Measurements from ENCODE around the gene IFNA14. TPM values are rescaled to one million over a fixed set of nuclear protein-coding genes. Genes with fewer than 3 reads are reported as not detected.
A peak's percentile ranks its signal among the peaks of the same experiment; 100 is the strongest.
"Not testable (repeated sequence)": the region's sequence is repeated elsewhere in the genome, so short reads cannot be mapped to it uniquely, and the experiment has no call there.

Gene IFNA14
- total RNA-seq, 1 donor from 2014 or later: not detected

GRCh38 chr9:21210311-21210710 is 29.5 kb downstream of the IFNA14 start:
- Histone ChIP-seq H3K4me3 (no peak overlapping the region), H3K27me3 (ENCODE audit: low read depth) (no peaks in the 10 kb centered on the region), H3K27ac (no peak overlapping the region), H3K9me3 (no peaks in the 10 kb centered on the region), H3K36me3 (no peaks in the 10 kb centered on the region), H3K4me1 (no peaks in the 10 kb centered on the region)
- intact Hi-C loops (cut with DNase I): no loop called here
- DNase-seq (no peak), ATAC-seq (no peak)
- no peak for TF ChIP-seq CTCF (IDR thresholded peaks at IDR 0.05)

- DNase-seq; H3K4me1 ChIP-seq; H3K27ac ChIP-seq; intact Hi-C loops (cut with DNase I); H3K27me3 ChIP-seq (ENCODE audit: low read depth); H3K9me3 ChIP-seq; H3K4me3 ChIP-seq; H3K36me3 ChIP-seq; ATAC-seq: not testable (repeated sequence)
Measured at GRCh38 chr9:21207043-21207442, 32.8 kb downstream of the IFNA14 start, which contains the start of gene IFNA10. Gene IFNA10 (minus strand): TSS chr9:21207143. CDS start chr9:21207097, 46 bp downstream.

DNA sequence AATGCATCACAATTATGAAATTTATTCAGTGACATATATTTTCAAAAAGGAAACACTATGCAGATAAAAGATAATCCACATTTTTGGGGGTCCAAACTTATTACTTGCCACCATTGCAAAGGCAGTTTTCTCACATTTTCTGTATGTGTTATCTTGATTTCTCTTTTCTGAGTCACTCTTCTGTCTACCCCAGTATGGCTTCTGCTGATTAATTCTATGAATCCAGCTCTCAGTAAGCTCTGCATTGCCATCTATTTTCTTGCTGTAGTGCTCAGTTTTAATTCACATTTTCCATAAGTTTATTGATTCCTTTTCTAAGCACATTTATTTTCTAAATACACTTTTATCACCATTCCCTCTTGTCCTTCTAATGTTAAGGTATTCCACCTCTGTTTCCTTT is 34.6 kb downstream of the IFNA14 start:
- Histone ChIP-seq H3K36me3 (no peaks in the 10 kb centered on the region), H3K4me1 (no peaks in the 10 kb centered on the region), H3K27me3 (ENCODE audit: low read depth) (no peaks in the 10 kb centered on the region), H3K27ac (no peak overlapping the region), H3K9me3 (no peaks in the 10 kb centered on the region), H3K4me3 (no peak overlapping the region)
- ATAC-seq (no peak), DNase-seq (no peak)
- TF ChIP-seq CTCF (IDR thresholded peaks at IDR 0.05): no peak
- intact Hi-C loops (cut with DNase I): no loop called here

- H3K4me3 ChIP-seq; H3K4me1 ChIP-seq; intact Hi-C loops (cut with DNase I); H3K27ac ChIP-seq; DNase-seq; H3K36me3 ChIP-seq; H3K9me3 ChIP-seq; H3K27me3 ChIP-seq (ENCODE audit: low read depth); ATAC-seq: not testable (repeated sequence)
Measured at GRCh38 chr9:21202105-21202504, 37.7 kb downstream of the IFNA14 start, which contains the start of gene IFNA7. Gene IFNA7 (minus strand): TSS chr9:21202205. CDS start chr9:21202165, 40 bp downstream.

- ATAC-seq: peak; percentile 84 to 86
- H3K4me3 ChIP-seq; intact Hi-C loops (cut with DNase I); H3K27me3 ChIP-seq (ENCODE audit: low read depth); DNase-seq; H3K9me3 ChIP-seq; H3K4me1 ChIP-seq; H3K27ac ChIP-seq; H3K36me3 ChIP-seq: not testable (repeated sequence)
- peak; percentile 63 for TF ChIP-seq CTCF (IDR thresholded peaks at IDR 0.05)
Measured at GRCh38 chr9:21194867-21195776, 44.7 kb downstream of the IFNA14 start.

Other genes starting within 250 kb of the IFNA14 start
- 13.5 TPM for gene HACD4, start 208.4 kb downstream of the IFNA14 start, total RNA-seq
- gene IFNB1, start 162.1 kb downstream of the IFNA14 start, total RNA-seq: not detected
- not detected for gene IFNW1, start 98.2 kb downstream of the IFNA14 start, total RNA-seq
- gene IFNA21, start 73.3 kb downstream of the IFNA14 start, total RNA-seq: not detected
- not detected for gene IFNA4, start 52.4 kb downstream of the IFNA14 start, total RNA-seq
- gene IFNA7, start 37.8 kb downstream of the IFNA14 start, total RNA-seq: not detected
- not detected for gene IFNA10, start 32.9 kb downstream of the IFNA14 start, total RNA-seq
- not detected for gene IFNA16, start 22.7 kb downstream of the IFNA14 start, total RNA-seq
- gene IFNA17, start 11.8 kb downstream of the IFNA14 start, total RNA-seq: not detected
- not detected for gene IFNA5, start 65.3 kb upstream of the IFNA14 start, total RNA-seq
- 22.7 TPM for gene KLHL9, start 95.4 kb upstream of the IFNA14 start, total RNA-seq
- gene IFNA6, start 110.9 kb upstream of the IFNA14 start, total RNA-seq: not detected
- gene IFNA13, start 128.1 kb upstream of the IFNA14 start, total RNA-seq: 1.1 TPM
- gene IFNA2, start 145.4 kb upstream of the IFNA14 start, total RNA-seq: not detected
- not detected for gene IFNA8, start 169.1 kb upstream of the IFNA14 start, total RNA-seq
- gene IFNA1, start 200.4 kb upstream of the IFNA14 start, total RNA-seq: 0.62 TPM
- gene IFNE, start 242.3 kb upstream of the IFNA14 start, total RNA-seq: not detected

All from lower lobe of right lung (tissue), 2 donors.